BLaER1 treated with 17β-estradiol and CSF1 and Interleukin-3, amounts not matched to agents 10 nM and 100 nM (cell line): Measurements from ENCODE around the gene OPA1.

Source experiments
- H3K27ac ChIP-seq, 11 experiments: shearing (Covaris generic); formaldehyde crosslinking; 2 replicates each; pipeline ENCODE4 v1.8.1; 2022
- H3K27me3 ChIP-seq, 11 experiments: shearing (Covaris generic); formaldehyde crosslinking; 2 replicates each; pipeline ENCODE4 v1.8.1; 2022
- H3K36me3 ChIP-seq, 11 experiments: shearing (Covaris generic); formaldehyde crosslinking; 2 replicates each; pipeline ENCODE4 v1.8.1; 2022
- H3K4me1 ChIP-seq, 10 experiments: shearing (Covaris generic); formaldehyde crosslinking; 2 replicates each; pipeline ENCODE4 v1.8.1; 2022
- H3K4me2 ChIP-seq, 11 experiments: shearing (Covaris generic); formaldehyde crosslinking; 2 replicates each; pipeline ENCODE4 v1.8.1; 2022
- H3K4me3 ChIP-seq, 10 experiments: shearing (Covaris generic); formaldehyde crosslinking; 2 replicates each; pipeline ENCODE4 v1.8.1; 2022
- H3K9ac ChIP-seq, 11 experiments: shearing (Covaris generic); formaldehyde crosslinking; 2 replicates each; pipeline ENCODE4 v1.8.1; 2022
- H3K9me3 ChIP-seq, 11 experiments: shearing (Covaris generic); formaldehyde crosslinking; replicated peaks in 1 of 11; 2 replicates each; pipeline ENCODE4 v1.8.1; 2022
- H4K20me1 ChIP-seq, 11 experiments: shearing (Covaris generic); formaldehyde crosslinking; 2 replicates each; pipeline ENCODE4 v1.8.1; 2022
- Cebpa-rat ChIP-seq, 11 experiments: shearing (Covaris generic); IDR thresholded peaks; 2 replicates each; pipeline ENCODE4 v1.8.1; 2022

The OPA1 gene

DNA sequence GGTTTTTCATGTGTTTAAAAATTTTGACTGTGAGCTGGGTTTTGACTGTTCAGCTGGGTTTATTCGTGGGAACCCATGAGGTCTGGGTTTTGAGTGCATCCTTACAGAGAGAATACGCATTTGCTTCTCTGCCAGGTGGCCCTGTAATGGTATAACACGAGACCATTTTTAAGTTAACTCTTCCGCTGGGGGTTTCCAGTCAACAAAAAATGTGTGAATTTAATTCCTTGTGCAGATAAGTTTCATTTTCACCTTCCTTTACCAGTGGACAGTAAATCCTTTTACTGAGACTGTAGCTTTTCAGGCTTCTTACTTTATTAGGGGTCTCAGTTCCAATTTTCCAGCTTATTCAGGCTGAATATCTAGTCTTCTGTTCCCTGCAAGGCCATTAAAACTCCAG lies 149.6 kb downstream of the OPA1 start:
- no peak overlapping the region for H3K4me3 ChIP-seq
- H4K20me1 ChIP-seq: no peaks in the 10 kb centered on the region
- H3K36me3 ChIP-seq: no peaks in the 10 kb centered on the region
- no peaks in the 10 kb centered on the region for H3K9me3 ChIP-seq
- H3K27me3 ChIP-seq: no peaks in the 10 kb centered on the region
- peaks cover 0 to 10% (median 7%) of the 10 kb centered on the region in 10 experiments; a peak in 13 of 20 replicates for H3K4me1 ChIP-seq
- H3K4me2 ChIP-seq: no peak overlapping the region
- H3K9ac ChIP-seq: no peak overlapping the region
- TF ChIP-seq Cebpa-rat (IDR thresholded peaks at IDR 0.05): no peak
- H3K27ac ChIP-seq: no peak overlapping the region

DNA sequence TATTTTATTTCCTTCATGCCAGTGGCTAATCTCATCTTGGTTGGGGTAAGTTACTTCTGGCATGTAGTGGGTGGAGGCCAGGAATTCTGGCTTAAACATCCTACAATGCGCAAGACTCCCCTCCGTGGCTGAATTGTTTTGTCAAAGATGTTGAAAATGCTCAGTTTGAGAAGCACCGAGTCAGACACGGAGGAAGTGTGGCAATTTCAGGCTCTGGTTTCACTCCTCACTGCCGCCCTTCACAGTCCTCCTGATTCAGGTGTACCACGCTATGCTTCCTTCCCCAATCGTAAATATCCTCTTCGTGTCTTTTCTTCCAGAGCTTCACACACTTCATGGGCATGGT lies 150.7 kb downstream of the OPA1 start:
- Histone ChIP-seq H3K4me1 (peaks cover 0 to 10% (median 7%) of the 10 kb centered on the region in 10 experiments; a peak in 13 of 20 replicates), H3K4me2 (peak overlapping the region in 10 of 11 experiments; percentile 18 to 50 (median 40); a peak in 15 of 22 replicates)

DNA sequence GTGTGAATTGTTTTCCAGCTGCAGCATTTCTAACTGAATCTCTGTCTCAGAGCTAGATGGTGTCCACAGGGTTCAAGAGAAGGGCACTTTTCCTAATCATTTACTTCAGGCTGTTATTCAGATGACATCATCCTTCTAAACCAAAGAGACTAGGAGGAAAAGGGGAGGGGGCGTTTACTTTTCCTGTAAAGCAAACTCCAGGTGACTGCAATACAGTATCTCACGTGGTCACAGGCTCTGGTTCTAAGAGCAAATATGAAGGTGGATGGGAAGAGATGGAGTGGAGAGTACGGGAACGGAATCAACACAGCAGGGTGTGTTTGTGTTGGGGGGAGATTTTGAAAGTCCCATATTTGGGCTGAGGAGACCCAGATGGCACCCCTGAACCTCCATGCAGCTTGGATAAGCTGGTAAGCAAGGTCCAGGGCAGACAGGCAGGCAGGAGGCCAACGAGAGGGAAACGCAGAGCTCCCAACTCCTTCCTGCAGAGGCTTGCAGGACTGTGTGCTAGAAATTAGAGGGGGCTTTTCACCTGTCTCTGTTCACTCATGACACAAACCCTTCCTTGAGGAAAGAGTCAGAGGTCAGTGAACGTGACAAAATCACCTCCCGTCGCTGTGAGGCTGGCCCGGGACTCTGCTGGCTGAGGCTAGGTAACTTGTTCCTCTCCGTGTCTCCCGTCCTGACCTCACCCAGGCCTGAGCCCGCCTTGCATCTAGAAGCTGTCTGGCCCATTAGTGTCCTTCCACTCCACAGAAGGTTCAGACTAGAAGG lies 151.2 kb downstream of the OPA1 start:
- Histone ChIP-seq H3K27ac (no peak overlapping the region; a peak in 1 of 22 replicates), H3K4me2 (peak overlapping the region in 10 of 11 experiments; percentile 18 to 50 (median 40); a peak in 15 of 22 replicates)
- no peak for TF ChIP-seq Cebpa-rat (IDR thresholded peaks at IDR 0.05)

More for the DNA sequence above, 150.7 kb downstream of the OPA1 start:
- Histone ChIP-seq H3K9ac (no peak overlapping the region), H3K27ac (no peak overlapping the region; a peak in 1 of 22 replicates), H3K4me3 (no peak overlapping the region), H3K9me3 (no peaks in the 10 kb centered on the region), H3K36me3 (no peaks in the 10 kb centered on the region), H4K20me1 (no peaks in the 10 kb centered on the region), H3K27me3 (no peaks in the 10 kb centered on the region)
- no peak for TF ChIP-seq Cebpa-rat (IDR thresholded peaks at IDR 0.05)

DNA sequence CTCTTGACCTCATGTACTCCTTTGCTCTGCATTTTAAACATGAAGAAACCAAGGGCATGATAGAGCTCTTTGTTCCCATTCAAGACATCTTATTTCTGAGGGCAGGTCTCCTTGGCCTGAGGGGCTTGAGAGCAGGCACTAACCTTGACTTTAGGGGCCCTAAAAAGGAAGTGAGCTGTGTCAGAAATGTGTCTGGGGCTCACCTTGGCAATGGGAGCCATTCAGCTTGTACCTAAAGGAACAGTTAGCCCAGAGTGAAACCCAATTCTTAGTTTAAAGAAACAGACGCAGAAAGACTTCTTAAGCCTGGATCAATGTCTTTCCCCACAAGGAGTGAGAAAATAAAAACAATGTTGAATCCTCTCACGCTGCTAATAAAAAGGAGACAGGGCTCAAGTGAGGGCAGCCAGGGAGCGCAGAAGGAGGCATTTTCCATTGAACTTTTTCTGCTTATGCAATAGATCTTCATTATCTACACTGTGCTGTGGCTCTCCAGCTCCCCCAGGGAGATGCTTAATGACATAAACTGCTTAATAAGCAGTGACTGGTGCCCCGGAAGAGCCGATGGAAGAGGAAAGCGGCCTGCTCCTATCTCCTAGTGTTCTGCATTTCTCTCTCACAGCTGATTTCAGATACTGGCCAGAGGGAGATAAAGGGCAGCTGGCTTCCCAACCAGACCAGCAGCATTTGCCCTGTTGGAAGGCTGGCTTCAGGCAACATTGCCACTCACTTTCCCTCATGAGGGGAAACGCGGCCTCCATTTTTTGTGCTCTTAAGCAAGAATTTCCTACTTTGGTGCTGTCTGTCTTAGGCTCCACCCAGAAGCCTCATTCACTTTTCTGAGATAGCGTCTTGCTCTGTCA lies 152.0 kb downstream of the OPA1 start:
- no peaks in the 10 kb centered on the region for H3K27me3 ChIP-seq
- H3K4me2 ChIP-seq: no peak overlapping the region
- H3K9ac ChIP-seq: no peak overlapping the region
- peaks cover 0 to 9% (median 2%) of the 10 kb centered on the region in 11 experiments; a peak in 6 of 22 replicates for H3K9me3 ChIP-seq
- peaks cover 0 to 10% (median 7%) of the 10 kb centered on the region in 10 experiments; a peak in 13 of 20 replicates for H3K4me1 ChIP-seq
- H3K27ac ChIP-seq: no peak overlapping the region
- H3K36me3 ChIP-seq: no peaks in the 10 kb centered on the region
- no peak for TF ChIP-seq Cebpa-rat (IDR thresholded peaks at IDR 0.05)
- H3K4me3 ChIP-seq: no peak overlapping the region
- H4K20me1 ChIP-seq: no peaks in the 10 kb centered on the region

More for the DNA sequence above, 151.2 kb downstream of the OPA1 start:
- Histone ChIP-seq H3K36me3 (no peaks in the 10 kb centered on the region), H3K4me1 (peaks cover 0 to 10% (median 7%) of the 10 kb centered on the region in 10 experiments; a peak in 13 of 20 replicates), H3K9me3 (peaks cover 0 to 4% (median 0%) of the 10 kb centered on the region in 11 experiments; a peak in 4 of 22 replicates), H3K9ac (no peak overlapping the region), H4K20me1 (no peaks in the 10 kb centered on the region), H3K4me3 (no peak overlapping the region), H3K27me3 (no peaks in the 10 kb centered on the region)

DNA sequence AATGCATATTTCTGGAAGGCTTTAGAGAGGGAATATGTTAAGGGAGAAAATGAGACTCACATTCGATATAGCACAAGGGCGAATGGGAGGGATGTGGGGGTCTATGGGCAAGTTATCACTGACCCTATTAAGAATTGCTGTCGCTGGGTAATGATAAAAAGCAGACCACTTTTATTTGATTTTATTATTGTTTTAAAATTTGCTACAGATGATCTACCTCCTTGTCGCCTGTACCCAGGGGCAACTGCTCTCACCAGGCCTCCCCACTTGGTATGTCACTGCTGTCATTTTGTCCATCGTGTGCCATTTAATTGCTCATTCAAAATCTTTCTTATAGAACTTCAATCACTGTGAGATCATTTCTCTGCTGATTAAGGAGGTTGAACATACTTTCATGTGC lies 153.8 kb downstream of the OPA1 start:
- no peak overlapping the region for H3K4me2 ChIP-seq
- H3K36me3 ChIP-seq: no peaks in the 10 kb centered on the region
- H3K27ac ChIP-seq: no peak overlapping the region
- peaks cover 0 to 15% (median 7%) of the 10 kb centered on the region in 11 experiments; a peak in 9 of 22 replicates for H3K9me3 ChIP-seq
- no peak overlapping the region for H3K4me3 ChIP-seq
- H3K27me3 ChIP-seq: no peaks in the 10 kb centered on the region
- H3K4me1 ChIP-seq: peaks cover 0 to 10% (median 7%) of the 10 kb centered on the region in 10 experiments; a peak in 13 of 20 replicates
- H4K20me1 ChIP-seq: no peaks in the 10 kb centered on the region
- H3K9ac ChIP-seq: no peak overlapping the region
- TF ChIP-seq Cebpa-rat (IDR thresholded peaks at IDR 0.05): no peak
